CD8-positive, alpha-beta memory T cell (primary cell): Measurements from ENCODE around the gene LCTL. TPM values are rescaled to one million over a fixed set of nuclear protein-coding genes. Genes with fewer than 3 reads are reported as not detected.
"Not testable (repeated sequence)": the region's sequence is repeated elsewhere in the genome, so short reads cannot be mapped to it uniquely, and the experiment has no call there.

ENCODE experiments used
- CTCF ChIA-PET: fragments of 350-600 bp; sonication (Branson Sonifier 250); formaldehyde crosslinking; loops from one replicate; lab custom pipeline; 2021; ENCODE audit warnings: antibody characterized with exemption; lab: Charles Lee
- POLR2A ChIA-PET: fragments of 350-600 bp; sonication (Branson Sonifier 250); formaldehyde crosslinking; loops from one replicate; lab custom pipeline; 2021; ENCODE audit warnings: antibody characterized with exemption; lab: Charles Lee
- DNase-seq, 5 donors: peaks; one replicate each; pipeline versions ENCODE4 v3.0.0 to v3.0.0-alpha.2; 2020 to 2022; ENCODE audit warnings: mixed read lengths in 1 of 5
- H3K27ac ChIP-seq: one replicate; pipeline ENCODE4 v1.7.0; 2013; ENCODE audit warnings: low read depth, mild to moderate bottlenecking, low read length, moderate library complexity
- H3K27me3 ChIP-seq: 2 replicates; pipeline ENCODE4 v1.7.0; 2013; ENCODE audit warnings: low read length, mild to moderate bottlenecking; ENCODE audit not compliant: insufficient read depth, poor library complexity, severe bottlenecking
- H3K36me3 ChIP-seq: 2 replicates; pipeline ENCODE4 v1.7.0; 2013; ENCODE audit warnings: mild to moderate bottlenecking, low read length, moderate library complexity; ENCODE audit not compliant: insufficient read depth
- H3K4me1 ChIP-seq: 2 replicates; pipeline ENCODE4 v1.7.0; 2013; ENCODE audit warnings: mild to moderate bottlenecking, low read length, moderate library complexity; ENCODE audit not compliant: insufficient read depth
- H3K4me3 ChIP-seq: 2 replicates; pipeline ENCODE4 v1.7.0; 2013; ENCODE audit warnings: mild to moderate bottlenecking, low read length
- H3K9me3 ChIP-seq: 2 replicates; pipeline ENCODE4 v1.7.0; 2013; ENCODE audit warnings: mild to moderate bottlenecking, low read length
- H3K27ac Mint-ChIP-seq, 8 donors: one replicate each; pipeline ENCODE4 v1.8.0; 2020 to 2021; ENCODE audit warnings: mixed read lengths in 8 of 8, mild to moderate bottlenecking in 6 of 8, inconsistent platforms in 3 of 8, moderate library complexity in 3 of 8
- H3K27me3 Mint-ChIP-seq, 2 donors: one replicate each; pipeline ENCODE4 v1.8.0; 2020 to 2021; ENCODE audit warnings: mixed read lengths in 2 of 2, mild to moderate bottlenecking in 1 of 2, moderate library complexity in 1 of 2
- H3K36me3 Mint-ChIP-seq, 3 donors: one replicate each; pipeline ENCODE4 v1.8.0; 2020 to 2021; ENCODE audit warnings: mixed read lengths in 3 of 3, inconsistent platforms in 1 of 3, mild to moderate bottlenecking in 1 of 3
- H3K4me1 Mint-ChIP-seq, 3 donors: one replicate each; pipeline ENCODE4 v1.8.0; 2020 to 2021; ENCODE audit warnings: mixed read lengths in 3 of 3, inconsistent platforms in 1 of 3, mild to moderate bottlenecking in 1 of 3
- H3K4me3 Mint-ChIP-seq, 7 donors: one replicate each; pipeline ENCODE4 v1.8.0; 2020 to 2021; ENCODE audit warnings: mixed read lengths in 7 of 7, mild to moderate bottlenecking in 6 of 7, moderate library complexity in 4 of 7, inconsistent platforms in 2 of 7
- H3K9me3 Mint-ChIP-seq, 5 donors: one replicate each; pipeline ENCODE4 v1.8.0; 2020 to 2022; ENCODE audit warnings: mixed read lengths in 5 of 5, mild to moderate bottlenecking in 3 of 5, moderate library complexity in 2 of 5, inconsistent platforms in 1 of 5
- polyA plus RNA-seq: library from polyadenylated mRNA; unstranded; fragments of 300-500 nt; fragmentation: Illumina TruSeq; gene quantifications from one replicate; pipeline ENCODE4 v1.2.3, GENCODE V29; 2021
- total RNA-seq, 2 experiments: library from RNA; stranded (reverse); gene quantifications; one replicate each; pipeline ENCODE4 v1.2.3, GENCODE V29; 2021

The LCTL gene
- total and polyA plus RNA-seq, 3 experiments from 2014 or later: not detected

- Histone ChIP-seq H3K4me1 (no peaks in the 10 kb centered on the region), H3K36me3 (no peaks in the 10 kb centered on the region), H3K4me3 (no peak overlapping the region), H3K27ac (no peak overlapping the region), H3K9me3 (no peaks in the 10 kb centered on the region), H3K27me3 (no peaks in the 10 kb centered on the region)
- ChIA-PET POLR2A (no interaction called here), CTCF (no interaction called here)
- H3K27ac Mint-ChIP-seq: no peak overlapping the region
- H3K27me3 Mint-ChIP-seq: peaks cover 7 to 12% of the 10 kb centered on the region in 2 donors
- H3K4me3 Mint-ChIP-seq: no peak overlapping the region
- DNase-seq: no peak
- peaks cover 0 to 7% (median 0%) of the 10 kb centered on the region in 3 donors for H3K4me1 Mint-ChIP-seq
- no peaks in the 10 kb centered on the region for H3K36me3 Mint-ChIP-seq
- no peaks in the 10 kb centered on the region for H3K9me3 Mint-ChIP-seq
These were observed 29.5 kb upstream of the LCTL start for GRCh38 chr15:66595332-66595731.

GRCh38 chr15:66594836-66595235 is 29.0 kb upstream of the LCTL start:
- no peaks in the 10 kb centered on the region for H3K4me1 ChIP-seq
- no peak overlapping the region for H3K27ac Mint-ChIP-seq
- CTCF ChIA-PET: interaction anchor here (1.1 kb wide), 1 partner anchor 21 kb away, joined by 3 read pairs; no protein-coding TSS in a partner anchor

GRCh38 chr15:66594344-66594743 is 28.5 kb upstream of the LCTL start:
- H3K36me3 Mint-ChIP-seq: no peaks in the 10 kb centered on the region
- peaks cover 0 to 7% (median 0%) of the 10 kb centered on the region in 3 donors for H3K4me1 Mint-ChIP-seq
- ChIA-PET POLR2A (no interaction called here), CTCF (interaction anchor here (1.1 kb wide), 1 partner anchor 21 kb away, joined by 3 read pairs; no protein-coding TSS in a partner anchor)
- H3K4me1 ChIP-seq: no peaks in the 10 kb centered on the region
- H3K27me3 ChIP-seq: no peaks in the 10 kb centered on the region
- H3K4me3 ChIP-seq: no peak overlapping the region
- H3K9me3 Mint-ChIP-seq: no peaks in the 10 kb centered on the region
- no peak for DNase-seq
- H3K9me3 ChIP-seq: no peaks in the 10 kb centered on the region
- no peak overlapping the region for H3K4me3 Mint-ChIP-seq
- H3K27ac Mint-ChIP-seq: no peak overlapping the region
- H3K36me3 ChIP-seq: no peaks in the 10 kb centered on the region
- no peak overlapping the region for H3K27ac ChIP-seq
- peaks cover 7 to 14% of the 10 kb centered on the region in 2 donors for H3K27me3 Mint-ChIP-seq

More at GRCh38 chr15:66594836-66595235, 29.0 kb upstream of the LCTL start:
- POLR2A ChIA-PET: no interaction called here
- peaks cover 7 to 14% of the 10 kb centered on the region in 2 donors for H3K27me3 Mint-ChIP-seq
- H3K4me1 Mint-ChIP-seq: peaks cover 0 to 7% (median 0%) of the 10 kb centered on the region in 3 donors
- no peaks in the 10 kb centered on the region for H3K36me3 ChIP-seq
- no peak overlapping the region for H3K4me3 Mint-ChIP-seq
- H3K27ac ChIP-seq: no peak overlapping the region
- H3K4me3 ChIP-seq: no peak overlapping the region
- no peak for DNase-seq
- no peaks in the 10 kb centered on the region for H3K27me3 ChIP-seq
- no peaks in the 10 kb centered on the region for H3K9me3 Mint-ChIP-seq
- H3K36me3 Mint-ChIP-seq: no peaks in the 10 kb centered on the region
- no peaks in the 10 kb centered on the region for H3K9me3 ChIP-seq

- Histone ChIP-seq H3K27ac (no peak overlapping the region), H3K36me3 (no peaks in the 10 kb centered on the region), H3K9me3 (no peaks in the 10 kb centered on the region), H3K4me1 (no peaks in the 10 kb centered on the region), H3K4me3 (no peak overlapping the region), H3K27me3 (no peaks in the 10 kb centered on the region)
- CTCF ChIA-PET: no interaction called here
- H3K27ac Mint-ChIP-seq: no peak overlapping the region
- H3K27me3 Mint-ChIP-seq: peaks cover 10 to 16% of the 10 kb centered on the region in 2 donors
- no peaks in the 10 kb centered on the region for H3K9me3 Mint-ChIP-seq
- no peak for DNase-seq
- H3K4me3 Mint-ChIP-seq: no peak overlapping the region
- peaks cover 0 to 4% (median 0%) of the 10 kb centered on the region in 3 donors for H3K4me1 Mint-ChIP-seq
- POLR2A ChIA-PET: no interaction called here
- H3K36me3 Mint-ChIP-seq: no peaks in the 10 kb centered on the region
These were observed 27.5 kb upstream of the LCTL start for GRCh38 chr15:66593219-66593780.

- ChIA-PET CTCF (no interaction called here), POLR2A (no interaction called here)
- Histone ChIP-seq H3K36me3 (no peaks in the 10 kb centered on the region), H3K9me3 (no peaks in the 10 kb centered on the region), H3K4me1 (no peaks in the 10 kb centered on the region), H3K27ac (no peak overlapping the region), H3K4me3 (no peak overlapping the region), H3K27me3 (no peaks in the 10 kb centered on the region)
- Mint-ChIP-seq H3K4me1 (no peaks in the 10 kb centered on the region), H3K9me3 (no peaks in the 10 kb centered on the region), H3K27ac (no peak overlapping the region), H3K27me3 (peaks cover 11 to 22% of the 10 kb centered on the region in 2 donors), H3K36me3 (no peaks in the 10 kb centered on the region), H3K4me3 (no peak overlapping the region)
- no peak for DNase-seq
These were observed 26.9 kb upstream of the LCTL start for GRCh38 chr15:66592505-66593218.

- ChIA-PET POLR2A (no interaction called here), CTCF (no interaction called here)
- no peaks in the 10 kb centered on the region for H3K27me3 ChIP-seq
- Mint-ChIP-seq H3K36me3 (no peaks in the 10 kb centered on the region), H3K27ac (peak overlapping the region in 1 of 8 donors; percentile 16), H3K9me3 (no peaks in the 10 kb centered on the region), H3K4me1 (no peaks in the 10 kb centered on the region), H3K4me3 (no peak overlapping the region), H3K27me3 (peaks cover 11 to 27% of the 10 kb centered on the region in 2 donors)
- no peaks in the 10 kb centered on the region for H3K9me3 ChIP-seq
- no peak for DNase-seq
- no peak overlapping the region for H3K27ac ChIP-seq
- no peaks in the 10 kb centered on the region for H3K36me3 ChIP-seq
- no peaks in the 10 kb centered on the region for H3K4me1 ChIP-seq
- H3K4me3 ChIP-seq: no peak overlapping the region
These were observed 25.6 kb upstream of the LCTL start for GRCh38 chr15:66591322-66591862.

- Mint-ChIP-seq H3K4me3 (no peak overlapping the region), H3K27ac (no peak overlapping the region), H3K4me1 (no peaks in the 10 kb centered on the region), H3K27me3 (peaks cover 11 to 30% of the 10 kb centered on the region in 2 donors), H3K9me3 (no peaks in the 10 kb centered on the region), H3K36me3 (no peaks in the 10 kb centered on the region)
- Histone ChIP-seq H3K4me1 (no peaks in the 10 kb centered on the region), H3K36me3 (no peaks in the 10 kb centered on the region), H3K9me3 (no peaks in the 10 kb centered on the region), H3K27me3 (no peaks in the 10 kb centered on the region), H3K4me3 (no peak overlapping the region), H3K27ac (no peak overlapping the region)
- ChIA-PET POLR2A (no interaction called here), CTCF (no interaction called here)
- no peak for DNase-seq
These were observed 24.6 kb upstream of the LCTL start for GRCh38 chr15:66590435-66590834.

- CTCF ChIA-PET, POLR2A ChIA-PET: not testable (repeated sequence)
These were observed 23.6 kb upstream of the LCTL start for GRCh38 chr15:66589429-66589828.

More at GRCh38 chr15:66589429-66589828, 23.6 kb upstream of the LCTL start:
- not testable (repeated sequence) for H3K27ac Mint-ChIP-seq, H3K4me1 ChIP-seq, H3K4me1 Mint-ChIP-seq, H3K9me3 Mint-ChIP-seq, DNase-seq, H3K4me3 Mint-ChIP-seq, H3K36me3 ChIP-seq, H3K9me3 ChIP-seq, H3K4me3 ChIP-seq, H3K27ac ChIP-seq, H3K36me3 Mint-ChIP-seq, H3K27me3 ChIP-seq
- peaks cover 11 to 31% of the 10 kb centered on the region in 2 donors for H3K27me3 Mint-ChIP-seq
